ENCODE data around the gene UHMK1.

- TF ChIP-seq EZH2 (IDR thresholded peaks at IDR 0.05) (no peak), MAX (IDR thresholded peaks at IDR 0.05) (no peak), CTCF (IDR thresholded peaks at IDR 0.05 in 2 of 3, conservative IDR thresholded peaks at IDR 0.05 in 1 of 3; ENCODE audit: borderline replicate concordance in 1 of 3, insufficient read depth in 1 of 3, low read depth in 2 of 3, low read length in 2 of 3) (no peak), RAD21 (IDR thresholded peaks at IDR 0.05; ENCODE audit: low read depth) (no peak), ZFX (IDR thresholded peaks at IDR 0.05) (no peak), POLR2AphosphoS5 (IDR thresholded peaks at IDR 0.05; ENCODE audit: low read depth, low read length) (no peak), ZNF274 (IDR thresholded peaks at IDR 0.05; ENCODE audit: low read depth, low read length) (no peak), POLR2A (IDR thresholded peaks at IDR 0.05; ENCODE audit: borderline replicate concordance, extremely low read depth, insufficient read depth, insufficient read length) (no peak), ELF1 (IDR thresholded peaks at IDR 0.05; ENCODE audit: borderline replicate concordance, low read depth) (no peak)
- TF ChIP-seq, protein P1, sequence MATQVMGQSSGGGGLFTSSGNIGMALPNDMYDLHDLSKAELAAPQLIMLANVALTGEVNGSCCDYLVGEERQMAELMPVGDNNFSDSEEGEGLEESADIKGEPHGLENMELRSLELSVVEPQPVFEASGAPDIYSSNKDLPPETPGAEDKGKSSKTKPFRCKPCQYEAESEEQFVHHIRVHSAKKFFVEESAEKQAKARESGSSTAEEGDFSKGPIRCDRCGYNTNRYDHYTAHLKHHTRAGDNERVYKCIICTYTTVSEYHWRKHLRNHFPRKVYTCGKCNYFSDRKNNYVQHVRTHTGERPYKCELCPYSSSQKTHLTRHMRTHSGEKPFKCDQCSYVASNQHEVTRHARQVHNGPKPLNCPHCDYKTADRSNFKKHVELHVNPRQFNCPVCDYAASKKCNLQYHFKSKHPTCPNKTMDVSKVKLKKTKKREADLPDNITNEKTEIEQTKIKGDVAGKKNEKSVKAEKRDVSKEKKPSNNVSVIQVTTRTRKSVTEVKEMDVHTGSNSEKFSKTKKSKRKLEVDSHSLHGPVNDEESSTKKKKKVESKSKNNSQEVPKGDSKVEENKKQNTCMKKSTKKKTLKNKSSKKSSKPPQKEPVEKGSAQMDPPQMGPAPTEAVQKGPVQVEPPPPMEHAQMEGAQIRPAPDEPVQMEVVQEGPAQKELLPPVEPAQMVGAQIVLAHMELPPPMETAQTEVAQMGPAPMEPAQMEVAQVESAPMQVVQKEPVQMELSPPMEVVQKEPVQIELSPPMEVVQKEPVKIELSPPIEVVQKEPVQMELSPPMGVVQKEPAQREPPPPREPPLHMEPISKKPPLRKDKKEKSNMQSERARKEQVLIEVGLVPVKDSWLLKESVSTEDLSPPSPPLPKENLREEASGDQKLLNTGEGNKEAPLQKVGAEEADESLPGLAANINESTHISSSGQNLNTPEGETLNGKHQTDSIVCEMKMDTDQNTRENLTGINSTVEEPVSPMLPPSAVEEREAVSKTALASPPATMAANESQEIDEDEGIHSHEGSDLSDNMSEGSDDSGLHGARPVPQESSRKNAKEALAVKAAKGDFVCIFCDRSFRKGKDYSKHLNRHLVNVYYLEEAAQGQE (IDR thresholded peaks at IDR 0.05; ENCODE audit: low read depth) = no peak
- TF ChIP-seq, protein P2, sequence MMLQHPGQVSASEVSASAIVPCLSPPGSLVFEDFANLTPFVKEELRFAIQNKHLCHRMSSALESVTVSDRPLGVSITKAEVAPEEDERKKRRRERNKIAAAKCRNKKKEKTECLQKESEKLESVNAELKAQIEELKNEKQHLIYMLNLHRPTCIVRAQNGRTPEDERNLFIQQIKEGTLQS (IDR thresholded peaks at IDR 0.05) = no peak
Measured at GRCh38 chr1:162537216-162537615, 39.6 kb downstream of the UHMK1 start.

All from HCT116 (cell line).